Measurements from ENCODE around the gene ARL17B.
"Not testable (repeated sequence)": the region's sequence is repeated elsewhere in the genome, so short reads cannot be mapped to it uniquely, and the experiment has no call there.

Gene ARL17B

GRCh38 chr17:46361755-46362154 is at the start of gene ARL17B:
Gene ARL17B, minus strand, starts transcription at chr17:46361766. Its CDS starts 3,369 bp downstream, at chr17:46358397.
- not testable (repeated sequence) for H3K4me3 ChIP-seq (ENCODE audit: low read depth, low read length); DNase-seq (ENCODE audit: low read depth)

DNA sequence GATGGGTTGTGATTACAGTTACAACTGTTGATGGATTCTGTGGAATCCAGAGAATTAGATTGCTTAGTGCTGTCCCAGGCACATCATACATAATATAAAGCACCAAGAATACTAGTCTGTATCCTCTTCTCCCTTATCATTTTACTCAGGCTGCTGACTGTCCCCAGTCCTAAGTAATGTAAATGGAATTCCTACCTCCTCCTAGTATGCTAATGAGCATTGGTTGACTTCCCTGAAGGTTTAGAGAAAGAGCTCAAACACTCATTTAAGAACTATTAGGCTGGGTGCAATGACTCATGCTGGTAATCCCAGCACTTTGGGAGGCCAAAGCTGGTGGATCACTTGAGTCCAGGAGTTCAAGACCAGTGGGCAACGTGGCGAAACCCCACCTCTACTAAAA is 48.3 kb upstream of the ARL17B start:
- not testable (repeated sequence) for DNase-seq (ENCODE audit: low read depth); H3K4me3 ChIP-seq (ENCODE audit: low read depth, low read length)

GRCh38 chr17:46407155-46407554 is 45.6 kb upstream of the ARL17B start:
- not testable (repeated sequence) for H3K4me3 ChIP-seq (ENCODE audit: low read depth, low read length); DNase-seq (ENCODE audit: low read depth)

GRCh38 chr17:46401033-46401787 is 39.6 kb upstream of the ARL17B start:
- not testable (repeated sequence) for H3K4me3 ChIP-seq (ENCODE audit: low read depth, low read length); DNase-seq (ENCODE audit: low read depth)

- DNase-seq (ENCODE audit: low read depth); H3K4me3 ChIP-seq (ENCODE audit: low read depth, low read length): not testable (repeated sequence)
Measured at GRCh38 chr17:46400543-46400942, 39.0 kb upstream of the ARL17B start.

GRCh38 chr17:46399993-46400392 is 38.4 kb upstream of the ARL17B start:
- not testable (repeated sequence) for DNase-seq (ENCODE audit: low read depth); H3K4me3 ChIP-seq (ENCODE audit: low read depth, low read length)

- DNase-seq (ENCODE audit: low read depth); H3K4me3 ChIP-seq (ENCODE audit: low read depth, low read length): not testable (repeated sequence)
Measured at GRCh38 chr17:46396292-46396691, 34.7 kb upstream of the ARL17B start.

DNA sequence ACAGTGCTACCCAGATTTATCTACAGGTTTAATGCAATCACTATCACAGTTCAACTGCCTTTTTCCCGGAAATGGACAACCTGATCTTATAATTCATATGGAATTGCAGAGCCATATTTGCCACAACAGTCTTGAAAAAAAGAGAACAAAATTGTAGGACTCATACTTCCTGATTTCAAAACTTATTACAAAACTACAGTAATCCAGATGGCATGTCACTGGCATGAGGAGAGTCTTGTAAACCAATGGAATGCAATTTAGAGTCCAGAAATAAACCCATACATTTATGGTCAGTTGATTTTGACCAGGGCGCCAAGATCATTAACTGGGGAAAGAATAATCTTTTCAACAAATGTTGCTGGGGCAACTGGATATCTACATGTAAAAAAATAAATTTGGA is 32.1 kb upstream of the ARL17B start:
- not testable (repeated sequence) for H3K4me3 ChIP-seq (ENCODE audit: low read depth, low read length); DNase-seq (ENCODE audit: low read depth)

GRCh38 chr17:46385491-46385890 is 23.9 kb upstream of the ARL17B start:
- not testable (repeated sequence) for H3K4me3 ChIP-seq (ENCODE audit: low read depth, low read length); DNase-seq (ENCODE audit: low read depth)

DNA sequence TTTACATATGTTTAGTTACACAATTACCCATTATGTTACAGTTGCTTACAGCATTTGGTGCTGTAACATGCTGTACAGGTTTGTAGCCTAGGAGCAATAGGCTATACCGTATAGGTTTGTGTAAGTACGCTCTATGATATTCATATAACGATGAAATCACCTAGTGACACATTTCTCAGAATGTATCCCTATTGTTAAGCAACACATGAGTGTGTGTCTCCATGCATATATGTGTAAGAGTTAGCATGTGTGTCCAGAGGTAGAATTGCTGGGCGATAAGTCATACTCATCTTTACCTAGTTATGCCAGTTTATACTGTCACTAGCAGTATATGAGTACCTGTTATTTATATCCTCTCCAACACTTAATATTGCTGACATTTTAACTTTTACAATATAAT is 21.6 kb upstream of the ARL17B start:
- DNase-seq (ENCODE audit: low read depth); H3K4me3 ChIP-seq (ENCODE audit: low read depth, low read length): not testable (repeated sequence)

DNA sequence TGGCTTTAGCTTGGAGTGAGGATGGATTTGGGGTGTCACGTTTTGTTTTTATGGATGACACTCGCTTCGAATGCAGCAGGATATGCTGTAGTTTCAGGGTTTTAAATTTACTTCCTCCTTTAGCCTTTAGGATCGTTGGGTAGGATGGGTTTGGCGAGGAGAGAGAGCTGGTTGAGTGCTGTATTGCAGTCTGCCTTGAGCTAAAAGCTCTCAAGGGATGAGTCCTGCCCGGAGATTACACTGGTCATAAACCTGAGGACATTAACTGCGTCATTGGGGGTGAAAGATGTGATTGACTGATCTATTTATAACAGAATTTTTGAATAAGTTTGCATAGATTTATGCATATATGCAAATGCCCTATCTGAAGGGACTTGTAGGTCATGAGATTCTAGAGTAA is 11.9 kb upstream of the ARL17B start:
- H3K4me3 ChIP-seq (ENCODE audit: low read depth, low read length); DNase-seq (ENCODE audit: low read depth): not testable (repeated sequence)

- not testable (repeated sequence) for DNase-seq (ENCODE audit: low read depth); H3K4me3 ChIP-seq (ENCODE audit: low read depth, low read length)
Measured at GRCh38 chr17:46372236-46373229, 11.0 kb upstream of the ARL17B start.

GRCh38 chr17:46367520-46367919 is 6.0 kb upstream of the ARL17B start:
- DNase-seq (ENCODE audit: low read depth); H3K4me3 ChIP-seq (ENCODE audit: low read depth, low read length): not testable (repeated sequence)

GRCh38 chr17:46361145-46361735 is 326 bp downstream of the ARL17B start:
- DNase-seq (ENCODE audit: low read depth); H3K4me3 ChIP-seq (ENCODE audit: low read depth, low read length): not testable (repeated sequence)

DNA sequence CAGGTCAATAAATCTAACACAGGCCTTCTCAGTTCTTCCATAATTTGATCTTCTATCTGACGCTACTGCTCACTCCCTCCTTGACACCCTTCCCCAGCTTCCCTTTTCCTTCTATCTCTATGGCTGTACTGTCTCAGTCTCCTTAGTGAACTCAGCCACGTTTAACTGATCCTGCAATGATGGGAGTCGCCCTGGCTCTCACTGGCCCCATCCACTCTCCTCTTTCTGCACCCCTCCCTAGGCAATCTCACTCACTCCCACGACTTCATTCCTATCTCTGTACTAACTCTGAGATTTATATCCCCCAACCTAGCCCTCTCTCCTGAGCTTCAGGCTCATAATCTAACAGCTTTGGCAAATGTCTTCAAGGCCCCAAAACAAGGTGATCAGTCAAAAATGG is 7.7 kb downstream of the ARL17B start:
- not testable (repeated sequence) for H3K4me3 ChIP-seq (ENCODE audit: low read depth, low read length); DNase-seq (ENCODE audit: low read depth)

DNA sequence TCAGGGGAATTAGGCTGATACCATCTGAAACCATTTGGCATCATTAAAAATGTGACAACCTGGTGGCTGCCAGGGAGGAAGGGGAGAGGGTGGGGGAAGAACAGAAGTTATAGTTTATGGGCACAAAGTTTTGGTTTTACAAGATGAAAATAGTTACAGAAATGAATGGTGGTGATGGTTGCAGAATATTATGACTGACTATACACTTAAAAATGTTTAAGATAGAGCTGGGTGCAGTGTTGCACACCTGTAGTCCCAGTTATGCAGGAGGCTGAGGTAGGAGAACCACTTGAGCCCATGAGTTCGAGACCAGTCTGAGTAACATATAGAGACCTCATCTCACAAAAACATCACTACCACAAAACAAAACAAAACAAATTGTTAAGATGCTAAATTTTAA is 12.5 kb downstream of the ARL17B start:
- not testable (repeated sequence) for DNase-seq (ENCODE audit: low read depth); H3K4me3 ChIP-seq (ENCODE audit: low read depth, low read length)

DNA sequence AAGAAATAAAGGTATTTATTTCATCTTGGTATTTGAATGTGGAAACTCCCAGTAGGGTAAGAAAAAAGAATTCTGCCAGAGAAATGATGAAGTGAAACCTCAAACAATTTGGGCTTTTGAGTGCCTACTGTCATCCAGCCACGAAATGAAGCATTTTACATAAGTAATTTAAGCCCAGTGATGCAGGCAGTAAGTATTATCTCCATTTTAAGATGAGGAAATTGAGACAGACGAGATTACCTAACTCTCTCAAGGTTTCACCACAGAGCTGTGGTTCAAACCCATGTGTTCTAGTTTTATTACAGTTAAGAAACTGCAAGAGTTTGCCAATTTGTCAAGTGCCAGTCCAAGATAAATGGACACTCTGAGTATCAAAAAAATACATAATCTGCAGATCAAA is 13.2 kb downstream of the ARL17B start:
- not testable (repeated sequence) for DNase-seq (ENCODE audit: low read depth); H3K4me3 ChIP-seq (ENCODE audit: low read depth, low read length)

- H3K4me3 ChIP-seq (ENCODE audit: low read depth, low read length); DNase-seq (ENCODE audit: low read depth): not testable (repeated sequence)
Measured at GRCh38 chr17:46342131-46342530, 19.4 kb downstream of the ARL17B start.

- H3K4me3 ChIP-seq (ENCODE audit: low read depth, low read length); DNase-seq (ENCODE audit: low read depth): not testable (repeated sequence)
Measured at GRCh38 chr17:46341220-46341619, 20.3 kb downstream of the ARL17B start.

Data from GM12864 (cell line).